HAP-1 (cell line): ENCODE data around the gene FAM50A.
"Not testable (repeated sequence)": the region's sequence is repeated elsewhere in the genome, so short reads cannot be mapped to it uniquely, and the experiment has no call there.

Experiments used
- DNase-seq, 2 experiments: peaks; one replicate each; pipeline ENCODE4 v3.0.0-alpha.2; 2016 to 2020; ENCODE audit warnings: low spot score in 2 of 2
- H3K27me3 ChIP-seq: fragments of 250-450 bp; sonication (Bioruptor Pico); 2 replicates; pipeline ENCODE4 v1.5.1; 2020; ENCODE audit warnings: low read depth, mild to moderate bottlenecking, moderate library complexity
- H3K36me3 ChIP-seq: fragments of 250-450 bp; sonication (Bioruptor Pico); replicated peaks from 2 replicates; pipeline ENCODE4 v1.5.1; 2020; ENCODE audit warnings: mild to moderate bottlenecking
- H3K4me1 ChIP-seq: fragments of 250-450 bp; sonication (Bioruptor Pico); 2 replicates; pipeline ENCODE4 v1.5.1; 2020; ENCODE audit warnings: mild to moderate bottlenecking
- H3K4me3 ChIP-seq: fragments of 250-450 bp; sonication (Bioruptor Pico); 2 replicates; pipeline ENCODE4 v1.5.1; 2020; ENCODE audit warnings: mild to moderate bottlenecking, moderate library complexity
- H3K9me3 ChIP-seq: fragments of 250-450 bp; sonication (Bioruptor Pico); 2 replicates; pipeline ENCODE4 v1.5.1; 2020; ENCODE audit warnings: mild to moderate bottlenecking, moderate library complexity
- in situ Hi-C: fragments of 300-500 bp; cut with MboI; formaldehyde crosslinking; loops from 3 replicates; pipeline ENCODE4 v1.14.3; 2020; ENCODE audit warnings: low sequenced_read_pairs, inconsistent platforms, mixed read lengths

FAM50A gene

DNA sequence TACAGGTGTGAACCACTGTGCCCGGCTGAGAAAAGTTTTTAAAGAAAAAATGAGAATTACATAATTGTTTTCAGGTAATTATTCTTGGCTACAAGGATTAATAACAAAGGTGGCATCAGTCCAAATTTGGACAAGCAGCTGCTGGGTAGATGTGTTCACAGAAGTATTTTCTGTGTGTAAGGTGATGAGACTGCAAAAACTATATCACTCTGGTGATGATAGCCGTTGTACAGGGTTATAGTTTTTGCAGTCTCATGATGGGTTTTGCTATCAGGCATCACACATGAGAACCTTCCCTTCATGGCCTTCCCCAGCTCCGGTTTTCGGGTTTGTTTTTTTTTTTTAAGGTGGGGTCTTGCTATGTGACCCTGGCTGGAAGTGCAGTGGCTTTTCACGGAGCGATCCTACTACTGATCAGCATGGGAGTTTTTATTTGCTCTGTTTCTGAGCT lies 51.6 kb downstream of the FAM50A start:
- H3K4me3 ChIP-seq, result no peak overlapping the region
- no peaks in the 10 kb centered on the region for H3K27me3 ChIP-seq
- H3K9me3 ChIP-seq, result no peaks in the 10 kb centered on the region
- H3K36me3 ChIP-seq, result no peaks in the 10 kb centered on the region
- peaks cover 15% of the 10 kb centered on the region for H3K4me1 ChIP-seq
- in situ Hi-C loops, result no loop called here
- no peak for DNase-seq

DNA sequence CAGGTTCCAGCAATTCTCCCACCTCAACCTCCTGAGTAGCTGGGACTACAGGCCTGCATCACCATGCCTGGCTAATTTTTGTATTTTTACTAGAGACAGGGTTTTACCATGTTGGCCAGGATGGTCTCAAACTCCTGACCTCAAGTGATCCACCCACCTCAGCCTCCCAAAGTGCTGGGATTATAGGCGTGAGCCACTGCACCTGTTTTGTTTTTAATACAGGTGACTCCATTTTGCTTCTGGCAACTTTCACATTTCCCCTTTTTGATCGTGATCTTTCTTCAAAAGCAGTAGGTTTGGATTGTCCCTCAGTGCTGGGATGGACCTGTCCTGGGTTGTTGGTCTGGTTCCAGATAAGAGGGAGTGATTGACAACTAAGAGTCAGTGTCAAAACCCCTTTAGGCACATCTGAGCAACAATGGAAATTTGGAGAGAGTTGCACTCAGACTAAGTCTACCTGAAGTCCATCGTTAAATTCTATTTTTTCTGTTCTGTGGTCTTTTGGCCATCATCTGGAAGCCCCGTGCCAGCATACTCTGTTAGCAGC lies 52.7 kb downstream of the FAM50A start:
- H3K4me3 ChIP-seq, DNase-seq, in situ Hi-C loops, H3K27me3 ChIP-seq, H3K9me3 ChIP-seq, H3K36me3 ChIP-seq: not testable (repeated sequence)
- H3K4me1 ChIP-seq, result peaks cover 12% of the 10 kb centered on the region
